Measurements from ENCODE around the gene SGTA. TPM values are rescaled to one million over a fixed set of nuclear protein-coding genes. Genes with fewer than 3 reads are reported as not detected.

Gene SGTA
- total and polyA plus RNA-seq, 2 of the 8 experiments (the other 6 are each of a cell fraction or from before 2014, with no cell fraction given): 86.8 to 130 TPM

DNA sequence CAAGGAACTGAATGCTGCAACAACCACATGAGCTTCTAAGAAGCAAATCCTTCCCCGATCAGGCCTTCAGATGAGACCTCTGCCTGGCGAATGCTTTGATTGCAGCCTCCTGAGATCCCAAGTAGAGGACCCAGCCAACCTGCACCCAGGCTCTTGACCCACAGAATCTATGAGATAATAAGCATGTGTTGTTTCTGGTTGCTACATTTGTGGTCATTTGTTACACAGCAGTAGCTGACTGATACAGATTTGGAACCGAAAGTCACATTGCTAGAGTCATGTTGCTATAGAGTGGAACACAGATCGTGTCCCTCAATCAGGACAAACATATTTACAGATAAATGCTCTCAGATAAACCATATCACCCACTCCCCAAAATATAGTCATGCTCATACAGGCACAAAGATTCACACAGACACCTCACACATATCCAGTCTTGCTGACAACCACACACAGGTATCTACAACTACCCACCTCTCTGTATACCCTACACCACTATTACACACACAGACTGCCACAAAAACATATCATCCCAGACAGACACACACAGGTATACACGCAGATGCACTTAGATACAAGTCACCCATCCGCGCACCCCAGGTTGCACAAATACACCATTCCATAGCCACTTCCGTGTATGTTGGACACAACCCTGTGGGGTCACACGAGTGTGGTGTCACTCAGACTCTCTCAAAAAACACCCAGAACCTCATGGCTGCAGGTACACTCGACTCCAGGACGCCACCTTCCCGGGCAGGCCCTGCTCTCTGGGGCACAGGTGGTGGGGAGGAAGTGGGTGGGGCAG lies 67.4 kb downstream of the SGTA start:
- no peak overlapping the region for H2BK5ac ChIP-seq (ENCODE audit: low read depth, low read length)
- no peak overlapping the region for H2BK12ac ChIP-seq (ENCODE audit: low read depth, low read length)
- H2AK5ac ChIP-seq (ENCODE audit: low read depth, low read length): no peak overlapping the region
- no peak overlapping the region for H2AFZ ChIP-seq (ENCODE audit: low read length)
- peaks cover 0 to 17% (median 0%) of the 10 kb centered on the region in 4 experiments; a peak in 1 of 8 replicates for H3K36me3 ChIP-seq (ENCODE audit: control insufficient read depth in 2 of 4, insufficient read depth in 4 of 4, low read length in 3 of 4)
- no peaks in the 10 kb centered on the region for H3K27me3 ChIP-seq (replicated peaks in 1 of 4; ENCODE audit: control insufficient read depth in 3 of 4, extremely low read depth in 1 of 4, insufficient read depth in 3 of 4, low read length in 3 of 4)
- H3K79me2 ChIP-seq (ENCODE audit: control insufficient read depth in 1 of 2, insufficient read depth in 2 of 2, low read length in 2 of 2): no peaks in the 10 kb centered on the region
- H4K91ac ChIP-seq (replicated peaks; ENCODE audit: insufficient read length, low read length): no peak overlapping the region
- no peak overlapping the region for H3K56ac ChIP-seq (replicated peaks; ENCODE audit: insufficient read length, low read depth, low read length)
- FAIRE-seq (no peak), DNase-seq (ENCODE audit: low read depth in 1 of 2, low spot score in 2 of 2) (no peak)
- H3K14ac ChIP-seq (ENCODE audit: insufficient read length): no peak overlapping the region
- no peak overlapping the region for H3K23ac ChIP-seq (ENCODE audit: insufficient read length)
- no peak overlapping the region for H4K8ac ChIP-seq (ENCODE audit: extremely low read depth, insufficient read depth, low read length)
- WGBS, 2 experiments (ENCODE audit: extremely low coverage in 1 of 2, insufficient coverage in 1 of 2, insufficient read length in 1 of 2, insufficient replicate concordance in 2 of 2, low coverage in 1 of 2, low lambda C conversion rate in 2 of 2, missing lambda C conversion rate in 1 of 2): 95% methylated on average over 12 of the region's 12 CpGs; no CpG with 5 or more reads in 1 of the 2 experiments
- H3K9ac ChIP-seq (replicated peaks in 1 of 4; ENCODE audit: extremely low read depth in 1 of 4, low read depth in 3 of 4, low read length in 3 of 4): no peak overlapping the region
- no peak for TF ChIP-seq CBX8 (IDR thresholded peaks at IDR 0.05; ENCODE audit: borderline replicate concordance, low read depth, low read length)
- no peaks in the 10 kb centered on the region for H3K79me1 ChIP-seq (ENCODE audit: low read depth, low read length)
- H2BK15ac ChIP-seq (ENCODE audit: low read length): no peak overlapping the region
- CTCF ChIA-PET (ENCODE audit: partially characterized antibody): no interaction called here
- no peak overlapping the region for H2BK20ac ChIP-seq (ENCODE audit: low read length)
- H3K18ac ChIP-seq (ENCODE audit: extremely low read depth, low read length): no peak overlapping the region
- peaks cover 0 to 4% of the 10 kb centered on the region in 2 experiments for H4K20me1 ChIP-seq (replicated peaks in 1 of 2; ENCODE audit: control insufficient read depth in 1 of 2, insufficient read depth in 2 of 2, low read length in 2 of 2)
- H3K4me2 ChIP-seq (ENCODE audit: insufficient read depth in 1 of 2, low read depth in 2 of 2, low read length in 2 of 2): no peak overlapping the region
- H3K4me3 ChIP-seq (ENCODE audit: extremely low read depth in 1 of 4, insufficient read depth in 2 of 4, low read depth in 3 of 4, low read length in 4 of 4): no peak overlapping the region
- no peak overlapping the region for H3K27ac ChIP-seq (ENCODE audit: low read depth, low read length)
- no peak overlapping the region for H3K4ac ChIP-seq (replicated peaks; ENCODE audit: insufficient read length, low read depth, low read length)
- peaks cover 9 to 17% of the 10 kb centered on the region in 2 experiments; a peak in 3 of 4 replicates for H3K9me3 ChIP-seq (ENCODE audit: insufficient read depth in 2 of 2, low read depth in 1 of 2, low read length in 1 of 2)
- peaks cover 14% of the 10 kb centered on the region; the same call in 1 of the 2 replicates for H3K23me2 ChIP-seq (ENCODE audit: low read depth, low read length)
- no peak overlapping the region for H2BK120ac ChIP-seq (replicated peaks; ENCODE audit: low read depth, low read length)
- H3K4me1 ChIP-seq (replicated peaks in 1 of 4; ENCODE audit: control insufficient read depth in 3 of 4, insufficient read depth in 4 of 4, low read length in 3 of 4): peaks cover 0 to 10% (median 6%) of the 10 kb centered on the region in 4 experiments; a peak in 6 of 7 replicates
- H4K5ac ChIP-seq (ENCODE audit: insufficient read length, low read depth, low read length): no peak overlapping the region
- POLR2A ChIA-PET (ENCODE audit: partially characterized antibody): interaction anchor here (0.9 kb wide), 1 partner anchor 13 kb away, joined by 3 read pairs; the partner anchor contains the start of gene GNG7

Measured in H1 (cell line).